ENCODE data around the gene LRRK1.

- TF ChIP-seq CTCF (IDR thresholded peaks at IDR 0.05): no peak
- TF ChIP-seq POLR2A (IDR thresholded peaks at IDR 0.05): no peak
Measured at GRCh38 chr15:101069654-101069973, 150.5 kb downstream of the LRRK1 start.

All from uterus (tissue), 2 donors.